Colonic mucosa (tissue), 4 donors: ENCODE data around the gene CLCN2. TPM values are rescaled to one million over a fixed set of nuclear protein-coding genes. Genes with fewer than 3 reads are reported as not detected.

ENCODE experiments used
- DNase-seq: peaks from one replicate; pipeline ENCODE4 v3.0.0-alpha.2; 2020
- H3K27ac ChIP-seq: fragments of 200-600 bp; one replicate; pipeline ENCODE4 v1.8.0; 2021
- H3K27me3 ChIP-seq: fragments of 200-600 bp; one replicate; pipeline ENCODE4 v1.8.0; 2021
- H3K36me3 ChIP-seq: fragments of 200-600 bp; one replicate; pipeline ENCODE4 v1.8.0; 2021
- H3K4me1 ChIP-seq: fragments of 200-600 bp; one replicate; pipeline ENCODE4 v1.8.0; 2021; ENCODE audit warnings: mild to moderate bottlenecking
- H3K4me3 ChIP-seq: fragments of 200-600 bp; one replicate; pipeline ENCODE4 v1.8.0; 2021
- H3K9ac ChIP-seq, 2 donors: one replicate each; pipeline ENCODE4 v1.7.0; 2013; ENCODE audit warnings: control low read depth in 2 of 2, low read depth in 2 of 2, low read length in 2 of 2
- H3K9me3 ChIP-seq: fragments of 200-600 bp; one replicate; pipeline ENCODE4 v1.8.0; 2021
- intact Hi-C: fragments of 100-400 bp; cut with DNase I; formaldehyde crosslinking; loops from one replicate; pipeline ENCODE4 v1.14.1; 2022
- total RNA-seq, 2 donors: library from RNA; stranded (reverse); fragmentation: NEBNext Ultra II Directional in 1 of 2; extraction: Animal tissue kit (Norgen Biotek cat#: 25700) in 1 of 2; gene quantifications; one replicate each; pipeline ENCODE4 v1.2.1, GENCODE V29; 2021
- TF ChIP-seq, protein P1 (sequence below): fragments of 200-600 bp; IDR thresholded peaks from one replicate; pipeline ENCODE4 v1.8.0; 2022; ENCODE audit warnings: antibody characterized with exemption, mild to moderate bottlenecking
- donor health status: healthy.
- donor health status: DM: no; HTN: no; CAD: no.
- donor health status: DM: no; HTN: no; CAD: no.

The CLCN2 gene
- total RNA-seq, 2 donors from 2014 or later = 61.1 to 71.6 TPM

DNA sequence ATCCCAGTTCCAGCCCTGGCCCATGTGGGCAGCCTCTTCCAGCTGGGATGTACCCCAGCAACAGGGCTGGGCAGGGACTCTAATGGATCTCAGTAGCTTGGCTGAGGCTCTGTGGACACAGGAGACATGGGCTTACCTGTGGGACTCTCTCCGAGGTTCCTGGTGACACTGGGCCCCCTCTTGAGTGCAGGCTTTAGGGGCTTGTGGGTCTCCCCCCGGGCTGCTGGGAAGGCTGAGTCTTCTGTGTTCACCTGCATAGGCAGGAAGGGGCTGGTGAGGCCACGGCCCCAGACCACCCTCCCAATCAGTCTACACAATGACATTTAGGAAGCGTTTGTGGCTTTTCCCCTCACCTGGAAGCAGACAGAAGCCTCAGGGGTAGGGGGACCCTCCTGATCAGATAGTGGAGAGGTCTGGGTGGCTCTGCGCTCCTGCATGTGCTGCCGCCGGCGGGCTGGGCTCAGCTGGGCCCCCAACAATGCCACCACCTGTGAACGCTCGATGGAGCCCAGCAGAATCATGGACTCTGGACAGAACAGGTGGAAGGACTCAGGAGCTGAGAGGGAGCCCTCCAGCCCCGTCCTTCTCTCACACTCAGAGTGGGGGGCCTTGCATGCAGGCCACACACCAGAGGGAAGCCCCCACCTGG is 8.4 kb downstream of the CLCN2 start:
- Histone ChIP-seq H3K4me1 (no peaks in the 10 kb centered on the region), H3K9me3 (no peaks in the 10 kb centered on the region), H3K9ac (peak overlapping the region in 1 of 2 donors; percentile 53), H3K27me3 (no peaks in the 10 kb centered on the region), H3K4me3 (no peak overlapping the region), H3K27ac (peak overlapping the region; percentile 83), H3K36me3 (no peaks in the 10 kb centered on the region)
- intact Hi-C loops = no loop called here
- TF ChIP-seq, protein P1, sequence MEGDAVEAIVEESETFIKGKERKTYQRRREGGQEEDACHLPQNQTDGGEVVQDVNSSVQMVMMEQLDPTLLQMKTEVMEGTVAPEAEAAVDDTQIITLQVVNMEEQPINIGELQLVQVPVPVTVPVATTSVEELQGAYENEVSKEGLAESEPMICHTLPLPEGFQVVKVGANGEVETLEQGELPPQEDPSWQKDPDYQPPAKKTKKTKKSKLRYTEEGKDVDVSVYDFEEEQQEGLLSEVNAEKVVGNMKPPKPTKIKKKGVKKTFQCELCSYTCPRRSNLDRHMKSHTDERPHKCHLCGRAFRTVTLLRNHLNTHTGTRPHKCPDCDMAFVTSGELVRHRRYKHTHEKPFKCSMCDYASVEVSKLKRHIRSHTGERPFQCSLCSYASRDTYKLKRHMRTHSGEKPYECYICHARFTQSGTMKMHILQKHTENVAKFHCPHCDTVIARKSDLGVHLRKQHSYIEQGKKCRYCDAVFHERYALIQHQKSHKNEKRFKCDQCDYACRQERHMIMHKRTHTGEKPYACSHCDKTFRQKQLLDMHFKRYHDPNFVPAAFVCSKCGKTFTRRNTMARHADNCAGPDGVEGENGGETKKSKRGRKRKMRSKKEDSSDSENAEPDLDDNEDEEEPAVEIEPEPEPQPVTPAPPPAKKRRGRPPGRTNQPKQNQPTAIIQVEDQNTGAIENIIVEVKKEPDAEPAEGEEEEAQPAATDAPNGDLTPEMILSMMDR = no peak
- DNase-seq = no peak

DNA sequence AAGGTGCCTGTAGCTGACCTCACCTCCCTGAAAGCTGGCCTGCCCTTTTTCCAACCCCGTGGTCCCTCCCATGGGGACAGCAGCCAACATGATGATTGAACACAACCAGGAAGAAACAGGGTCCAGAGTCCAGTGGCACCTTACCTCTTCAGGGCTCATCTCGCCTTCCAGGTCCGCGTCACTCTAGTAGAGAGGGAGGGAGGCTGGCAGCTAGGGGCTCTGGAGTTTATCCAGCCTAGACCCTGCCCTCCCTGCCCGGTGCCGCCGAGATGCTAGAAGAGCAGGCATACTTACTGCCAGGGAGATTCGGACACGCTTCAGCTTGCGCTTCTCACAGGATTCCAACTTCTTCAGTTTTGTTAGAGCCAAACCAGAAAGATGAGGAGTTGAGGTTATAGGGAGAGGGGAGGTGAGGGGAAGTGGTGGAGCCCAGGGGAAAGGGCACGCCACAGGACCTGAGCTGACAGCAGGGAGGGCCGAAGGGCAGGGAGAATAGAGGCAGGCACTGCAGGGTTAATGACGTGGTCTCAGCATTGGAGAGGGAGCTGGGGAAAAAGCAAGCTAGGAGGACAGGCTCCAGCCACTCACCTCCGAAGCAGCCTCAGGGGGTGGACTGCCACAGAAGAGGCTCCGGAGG is 9.1 kb downstream of the CLCN2 start:
- peak; percentile 95 for DNase-seq
- no peaks in the 10 kb centered on the region for H3K36me3 ChIP-seq
- no peaks in the 10 kb centered on the region for H3K4me1 ChIP-seq
- intact Hi-C loops = no loop called here
- no peaks in the 10 kb centered on the region for H3K9me3 ChIP-seq
- H3K9ac ChIP-seq = peak overlapping the region; percentile 28 to 57
- no peaks in the 10 kb centered on the region for H3K27me3 ChIP-seq
- H3K27ac ChIP-seq = peak overlapping the region; percentile 83
- TF ChIP-seq, protein P1 = no peak
- no peak overlapping the region for H3K4me3 ChIP-seq

DNA sequence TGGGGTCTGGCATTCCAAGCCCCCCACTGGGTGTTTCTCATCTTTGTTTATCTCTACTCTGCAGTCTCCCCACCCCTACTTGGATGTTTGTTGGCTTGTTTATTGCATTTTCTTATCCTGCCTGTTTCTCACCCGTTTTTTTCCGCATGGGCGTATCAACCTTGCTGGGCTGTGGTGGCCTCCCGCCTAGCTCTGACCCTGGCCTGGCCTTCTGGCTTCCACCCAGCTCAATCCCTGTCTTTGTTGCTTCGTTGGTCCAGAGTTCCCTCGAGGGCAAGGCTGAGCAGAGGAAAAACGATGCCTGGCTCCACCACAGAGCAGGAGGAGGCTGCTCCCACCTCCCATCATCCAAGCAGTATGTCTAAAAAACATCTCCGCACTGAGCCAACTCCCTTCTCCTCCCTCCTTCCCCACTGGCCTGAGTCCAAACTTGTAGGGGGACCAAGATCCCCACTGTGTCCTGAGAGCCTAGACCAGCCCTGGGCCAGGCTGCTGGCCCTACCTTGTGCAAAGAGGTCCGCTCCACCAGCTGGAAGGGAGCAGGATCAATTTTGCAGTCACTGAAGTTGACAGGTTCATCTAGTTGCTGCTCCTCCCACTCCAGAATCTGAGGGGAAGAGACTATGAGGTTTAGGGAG is 9.8 kb downstream of the CLCN2 start:
- H3K9me3 ChIP-seq = no peaks in the 10 kb centered on the region
- H3K36me3 ChIP-seq = no peaks in the 10 kb centered on the region
- DNase-seq = no peak
- peak overlapping the region in 1 of 2 donors; percentile 57 for H3K9ac ChIP-seq
- no peak overlapping the region for H3K4me3 ChIP-seq
- H3K27ac ChIP-seq = peak overlapping the region; percentile 83
- TF ChIP-seq, protein P1 = no peak
- H3K27me3 ChIP-seq = no peaks in the 10 kb centered on the region
- H3K4me1 ChIP-seq = no peaks in the 10 kb centered on the region
- intact Hi-C loops = no loop called here

DNA sequence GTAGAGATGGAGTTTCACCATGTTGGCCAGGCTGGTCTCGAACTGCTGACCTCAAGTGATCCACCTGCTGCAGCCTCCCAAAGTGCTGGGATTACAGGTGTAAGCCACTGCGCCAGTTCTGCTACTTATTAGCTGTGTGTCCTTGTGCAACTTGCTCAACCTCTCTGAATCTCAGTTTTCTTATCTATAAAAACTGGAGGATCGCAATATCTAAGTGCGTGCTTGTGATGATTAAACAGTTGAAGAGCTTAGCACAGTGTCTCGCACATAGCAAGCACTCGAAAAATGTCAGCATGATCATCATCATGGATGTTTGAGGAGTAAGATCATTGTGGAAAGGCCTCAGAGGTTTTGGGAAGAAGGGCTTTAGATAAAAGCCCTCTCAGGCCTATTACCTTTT is 10.8 kb downstream of the CLCN2 start:
- TF ChIP-seq, protein P1 = no peak
- DNase-seq = no peak
- H3K4me1 ChIP-seq = peaks cover under 1% of the 10 kb centered on the region
- H3K4me3 ChIP-seq = no peak overlapping the region
- no peak overlapping the region for H3K9ac ChIP-seq
- no peaks in the 10 kb centered on the region for H3K9me3 ChIP-seq
- H3K36me3 ChIP-seq = no peaks in the 10 kb centered on the region
- intact Hi-C loops = no loop called here
- no peak overlapping the region for H3K27ac ChIP-seq
- H3K27me3 ChIP-seq = no peaks in the 10 kb centered on the region

DNA sequence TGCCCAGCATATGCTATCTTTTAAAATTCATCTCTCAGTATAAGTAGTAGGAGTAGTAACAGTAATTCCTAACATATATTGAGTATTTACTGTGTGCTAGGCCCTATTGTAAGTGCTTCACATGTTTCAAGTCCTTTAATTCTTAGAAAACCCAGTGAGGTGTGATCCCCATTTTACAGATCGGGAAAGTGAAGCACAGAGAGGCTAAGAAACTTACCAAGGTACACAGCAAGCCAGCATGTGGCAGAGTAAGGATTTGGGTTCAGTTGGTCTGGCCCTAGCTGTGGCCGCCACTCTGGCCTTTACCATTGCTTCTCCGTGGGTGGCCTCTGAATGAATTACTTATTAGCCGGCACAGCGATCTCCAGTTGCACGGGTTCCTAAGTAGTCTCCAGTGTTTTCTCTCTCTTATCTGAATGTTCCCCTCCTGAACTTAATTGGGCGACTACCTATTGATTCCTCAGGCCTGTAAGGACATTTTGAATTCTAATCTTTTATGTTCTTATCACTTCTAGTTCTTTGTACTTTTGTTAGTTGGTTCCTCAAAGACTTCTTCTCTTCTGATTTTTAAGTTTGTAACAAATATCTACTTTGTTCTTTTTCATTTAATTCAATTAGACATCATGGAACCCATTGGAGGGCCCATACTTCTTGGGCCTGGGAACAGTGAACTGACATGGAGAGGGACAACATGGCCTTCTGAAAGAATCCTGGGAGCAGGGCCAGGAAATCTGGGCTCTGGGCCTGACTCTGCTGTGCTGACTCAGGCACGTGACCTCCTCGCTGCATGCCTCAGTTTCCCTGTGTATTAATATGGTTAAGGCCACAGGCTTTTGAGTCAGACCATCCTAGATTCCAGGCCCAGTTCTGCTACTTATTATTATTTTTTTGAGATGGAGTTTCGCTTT is 11.6 kb downstream of the CLCN2 start:
- intact Hi-C loops = no loop called here
- H3K27ac ChIP-seq = no peak overlapping the region
- H3K27me3 ChIP-seq = no peaks in the 10 kb centered on the region
- no peak overlapping the region for H3K4me3 ChIP-seq
- TF ChIP-seq, protein P1 = no peak
- H3K9ac ChIP-seq = no peak overlapping the region
- no peaks in the 10 kb centered on the region for H3K9me3 ChIP-seq
- H3K4me1 ChIP-seq = peaks cover 5% of the 10 kb centered on the region
- DNase-seq = no peak
- H3K36me3 ChIP-seq = no peaks in the 10 kb centered on the region
